Measurements from ENCODE around the gene FBXL7.

FBXL7 gene

GRCh38 chr5:15489571-15490235 lies 10.3 kb upstream of the FBXL7 start:
- no peak for DNase-seq (ENCODE audit: low spot score)
- TF ChIP-seq, protein P1, sequence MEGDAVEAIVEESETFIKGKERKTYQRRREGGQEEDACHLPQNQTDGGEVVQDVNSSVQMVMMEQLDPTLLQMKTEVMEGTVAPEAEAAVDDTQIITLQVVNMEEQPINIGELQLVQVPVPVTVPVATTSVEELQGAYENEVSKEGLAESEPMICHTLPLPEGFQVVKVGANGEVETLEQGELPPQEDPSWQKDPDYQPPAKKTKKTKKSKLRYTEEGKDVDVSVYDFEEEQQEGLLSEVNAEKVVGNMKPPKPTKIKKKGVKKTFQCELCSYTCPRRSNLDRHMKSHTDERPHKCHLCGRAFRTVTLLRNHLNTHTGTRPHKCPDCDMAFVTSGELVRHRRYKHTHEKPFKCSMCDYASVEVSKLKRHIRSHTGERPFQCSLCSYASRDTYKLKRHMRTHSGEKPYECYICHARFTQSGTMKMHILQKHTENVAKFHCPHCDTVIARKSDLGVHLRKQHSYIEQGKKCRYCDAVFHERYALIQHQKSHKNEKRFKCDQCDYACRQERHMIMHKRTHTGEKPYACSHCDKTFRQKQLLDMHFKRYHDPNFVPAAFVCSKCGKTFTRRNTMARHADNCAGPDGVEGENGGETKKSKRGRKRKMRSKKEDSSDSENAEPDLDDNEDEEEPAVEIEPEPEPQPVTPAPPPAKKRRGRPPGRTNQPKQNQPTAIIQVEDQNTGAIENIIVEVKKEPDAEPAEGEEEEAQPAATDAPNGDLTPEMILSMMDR (IDR thresholded peaks at IDR 0.05; ENCODE audit: extremely low read depth, missing control alignments), result no peak

DNA sequence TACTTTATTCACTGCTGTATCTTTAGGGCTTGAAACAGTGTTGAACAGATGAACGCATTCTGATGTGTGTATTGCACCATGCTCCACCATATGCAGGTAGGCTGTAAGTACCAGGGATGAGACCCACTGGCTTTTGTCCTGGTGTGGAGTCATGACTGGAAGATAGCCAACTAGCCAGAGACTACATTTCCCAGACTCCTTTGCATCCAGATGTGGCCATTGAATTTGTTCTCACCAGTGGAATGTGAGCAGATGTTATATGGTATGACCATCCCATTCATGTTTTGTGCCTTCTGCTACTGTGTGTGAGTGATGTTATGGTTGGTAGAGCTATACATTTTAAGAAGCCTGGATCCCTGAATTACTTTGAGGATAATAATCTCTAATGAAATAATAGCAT lies 7.4 kb upstream of the FBXL7 start:
- TF ChIP-seq, protein P1 (IDR thresholded peaks at IDR 0.05; ENCODE audit: extremely low read depth, missing control alignments), result no peak
- DNase-seq (ENCODE audit: low spot score), result no peak

- TF ChIP-seq, protein P1 (IDR thresholded peaks at IDR 0.05; ENCODE audit: extremely low read depth, missing control alignments), result no peak
- DNase-seq (ENCODE audit: low spot score), result no peak
These were observed 6.5 kb upstream of the FBXL7 start for GRCh38 chr5:15493501-15493900.

DNA sequence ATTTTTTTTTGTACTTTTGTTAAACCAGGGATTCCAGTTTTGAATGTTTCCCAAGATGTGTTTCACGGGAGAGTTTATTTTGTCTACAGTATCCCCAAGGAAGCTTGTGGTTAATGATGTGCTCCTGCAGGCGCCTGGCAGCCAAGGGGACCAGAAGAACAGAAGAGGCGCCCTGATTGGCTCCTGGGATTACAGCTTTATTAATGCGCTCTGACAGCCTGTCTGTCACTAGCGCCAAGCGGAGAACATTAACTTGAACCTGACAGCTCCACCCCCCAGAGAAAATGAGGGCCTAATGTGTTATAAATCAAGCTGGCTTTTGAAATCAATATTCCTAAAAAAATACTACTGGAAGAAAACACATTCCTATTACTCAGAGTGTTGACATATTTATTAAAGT lies 5.0 kb upstream of the FBXL7 start:
- no peak for DNase-seq (ENCODE audit: low spot score)
- TF ChIP-seq, protein P1 (IDR thresholded peaks at IDR 0.05; ENCODE audit: extremely low read depth, missing control alignments), result no peak

- DNase-seq (ENCODE audit: low spot score), result no peak
- TF ChIP-seq, protein P1 (IDR thresholded peaks at IDR 0.05; ENCODE audit: extremely low read depth, missing control alignments), result no peak
These were observed 3.1 kb upstream of the FBXL7 start for GRCh38 chr5:15496886-15497285.

DNA sequence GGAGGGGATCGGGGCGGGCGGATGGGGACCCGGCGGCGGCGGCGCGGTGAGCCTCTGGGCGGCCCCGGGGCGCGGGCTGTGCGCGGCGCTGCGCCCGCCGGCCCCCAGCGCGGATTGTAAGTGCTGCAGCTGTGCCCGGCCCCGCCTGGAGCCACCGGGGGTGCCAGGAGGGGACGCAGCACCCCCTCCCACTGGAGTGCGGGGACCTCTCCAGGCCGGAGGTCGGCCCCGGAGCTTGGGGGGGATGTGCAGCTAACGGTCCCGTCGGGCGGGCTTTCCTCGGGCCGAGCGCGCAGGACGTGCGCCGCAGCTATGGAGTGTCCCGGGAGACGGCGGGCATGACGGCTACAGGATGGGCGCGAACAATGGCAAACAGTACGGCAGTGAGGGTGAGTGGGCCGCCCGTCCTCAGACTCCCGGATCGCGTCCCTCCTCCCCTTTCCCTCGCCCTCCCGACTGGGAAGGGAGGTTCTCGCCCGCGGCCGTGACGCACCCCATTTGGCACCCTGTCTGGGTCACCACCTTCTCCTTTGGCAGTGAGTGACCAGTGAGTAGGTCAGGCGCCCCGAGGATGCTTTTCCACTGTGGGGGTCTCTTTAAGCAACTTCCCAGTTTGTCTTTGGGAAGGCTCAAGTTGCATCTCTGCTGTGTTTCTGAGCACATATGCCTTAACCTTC lies 483 bp downstream of the FBXL7 start:
- DNase-seq (ENCODE audit: low spot score), result no peak
- TF ChIP-seq, protein P1 (IDR thresholded peaks at IDR 0.05; ENCODE audit: extremely low read depth, missing control alignments), result no peak

- TF ChIP-seq, protein P1 (IDR thresholded peaks at IDR 0.05; ENCODE audit: extremely low read depth, missing control alignments), result no peak
- peak; percentile 27 for DNase-seq (ENCODE audit: low spot score)
These were observed 1.3 kb downstream of the FBXL7 start for GRCh38 chr5:15501091-15501791.
